Heart left ventricle (tissue), 16 donors: ENCODE results near the gene ANXA7. TPM values are rescaled to one million over a fixed set of nuclear protein-coding genes. Genes with fewer than 3 reads are reported as not detected.

Experiments used
- ATAC-seq, 4 donors: fragments of 200-7000 bp; cut with Tn5 transposase; one replicate each; pipeline ENCODE4 v1.9.1; 2020 to 2022; ENCODE audit warnings: moderate library complexity in 4 of 4, mild to moderate bottlenecking in 3 of 4, moderate number of reproducible peaks in 1 of 4
- DNase-seq, 5 donors: peaks; one replicate each; pipeline ENCODE4 v3.0.0-alpha.2; 2020
- H3K27ac ChIP-seq, 12 donors: fragments of 200-600 bp; sonication (generic) in 4 of 12; one replicate each; pipeline versions ENCODE4 v1.5.0 to v1.8.0; 2016 to 2022; ENCODE audit warnings: mild to moderate bottlenecking in 2 of 12
- H3K27me3 ChIP-seq, 9 donors: fragments of 200-600 bp; sonication (generic) in 2 of 9; one replicate each; pipeline versions ENCODE4 v1.5.1 to v1.8.0; 2016 to 2022; ENCODE audit warnings: mild to moderate bottlenecking in 3 of 9
- H3K36me3 ChIP-seq, 9 donors: fragments of 200-600 bp; sonication (generic) in 2 of 9; one replicate each; pipeline versions ENCODE4 v1.5.0 to v1.8.0; 2018 to 2022; ENCODE audit warnings: mild to moderate bottlenecking in 2 of 9
- H3K4me1 ChIP-seq, 12 donors: fragments of 200-600 bp; sonication (generic) in 4 of 12; one replicate each; pipeline versions ENCODE4 v1.5.0 to v1.8.0; 2016 to 2022; ENCODE audit warnings: mild to moderate bottlenecking in 3 of 12
- H3K4me3 ChIP-seq, 12 donors: fragments of 200-600 bp; sonication (generic) in 4 of 12; one replicate each; pipeline versions ENCODE4 v1.5.0 to v1.8.0; 2017 to 2022; ENCODE audit warnings: mild to moderate bottlenecking in 9 of 12, moderate library complexity in 4 of 12
- H3K9me3 ChIP-seq, 12 donors: fragments of 200-600 bp; sonication (generic) in 4 of 12; one replicate each; pipeline versions ENCODE4 v1.5.0 to v1.8.0; 2016 to 2022; ENCODE audit warnings: mild to moderate bottlenecking in 1 of 12
- CTCF ChIP-seq, 12 donors: fragments of 200-600 bp; sonication (generic) in 4 of 12; IDR thresholded peaks; one replicate each; pipeline versions ENCODE4 v1.5.0 to v1.8.0; 2018 to 2022; ENCODE audit warnings: antibody characterized with exemption in 12 of 12, mild to moderate bottlenecking in 5 of 12
- POLR2A ChIP-seq, 2 donors: fragments of 450-650 bp; IDR thresholded peaks; one replicate each; pipeline ENCODE4 v1.6.1; 2017; ENCODE audit warnings: antibody characterized with exemption in 2 of 2, mild to moderate bottlenecking in 2 of 2, moderate library complexity in 2 of 2
- WGBS, 4 donors: extraction: QIAGEN DNeasy Blood & Tissue Kit in 2 of 4; methylation state at CpG; one replicate each; pipeline versions ENCODE4 v1.1.5 to v1.1.7; 2013 to 2018; 5-methylcytosine and 5-hydroxymethylcytosine counted together
- intact Hi-C, 10 donors: fragments of 100-400 bp; cut with DNase I; formaldehyde crosslinking; loops; one replicate each; pipeline versions ENCODE4 v1.11.1 to v1.14.2; 2022
- long read RNA-seq, 3 donors: library from polyadenylated mRNA; unstranded; transcript quantifications; one replicate each; pipeline ENCODE4 v2.0.0, GENCODE V29; 2020 to 2021
- polyA plus RNA-seq, 2 donors: library from polyadenylated mRNA; stranded (reverse); fragments of 200-250 nt; gene quantifications; one replicate each; pipeline ENCODE4 v1.2.3, GENCODE V29; 2013
- total RNA-seq, 9 donors: library from RNA; depleted of rRNA in 2 of 9; stranded (reverse); fragments of >200 nt in 2 of 9; fragmentation: NEBNext Ultra II Directional in 3 of 9; extraction: Animal tissue kit (Norgen Biotek cat#: 25700) in 3 of 9; gene quantifications; one replicate each; pipeline versions ENCODE4 v1.1.0 to v1.2.4, GENCODE V29; 2016 to 2023
- donor health status: ischemic (EF 13 %, LVEDD 7.1; RV severe dilation, severe dysfunction).
- donor health status: healthy with polysubstance abuse.
- donor health status: DM: no; HTN: yes; CAD: no.
- donor health status: DM: no; HTN: no; CAD: no.
- donor health status: ischemic (EF 25% LVEDD 6.9; RV normal size, moderate dysfunction).
- donor health status: ischemic (EF 25% LVEDD 5.7; RV mildly dilated, moderate dysfunction).
- donor health status: healthy.
- donor health status: DM: yes; HTN: yes; CAD: no.
- donor health status: ischemic (EF 35%, LVEDD 5.7; RV mildly dilated, moderate dysfunction).
- donor health status: nonischemic (EF 11% LVEDD 7.7; RV severe dilation, severe dysfunction).
- donor health status: DM: yes; HTN: yes; CAD: no.
- donor health status: PGD.
- donor health status: ischemic (EF 29% LVEDD 5.4; RV normal size, mild dysfunction).
- donor health status: nonischemic (EF 23%, LVEDD 6.1; RV moderate dilation, normal function).

The ANXA7 gene
- total RNA-seq = 100 to 1,000 TPM; 100 to 170 (median 126) TPM
- 10 to 100 TPM; 46.4 to 84.9 TPM for polyA plus RNA-seq
- long read RNA-seq, donor 1, transcript ANXA7-201 (14 exons, 2,174 nt) = major isoform, 265 of 391 reads
- long read RNA-seq, donor 1, transcript ANXA7-202 (13 exons, 2,452 nt) = minor isoform, 25 of 391 reads
- long read RNA-seq, donor 1, partial matches to known transcripts = 67 of 391 reads
- long read RNA-seq, donor 1, other reads (novel, unspliced or antisense) = 34 of 391 reads
- long read RNA-seq, donor 2, transcript ANXA7-202 (13 exons, 2,452 nt) = minor isoform, 100 of 1,212 reads
- long read RNA-seq, donor 2, transcript ANXA7-201 (14 exons, 2,174 nt) = major isoform, 794 of 1,212 reads
- long read RNA-seq, donor 2, partial matches to known transcripts = 189 of 1,212 reads
- long read RNA-seq, donor 2, other reads (novel, unspliced or antisense) = 129 of 1,212 reads
- long read RNA-seq, donor 3, transcript ANXA7-202 (13 exons, 2,452 nt) = minor isoform, 14 of 233 reads
- long read RNA-seq, donor 3, transcript ANXA7-201 (14 exons, 2,174 nt) = major isoform, 149 of 233 reads
- long read RNA-seq, donor 3, partial matches to known transcripts = 40 of 233 reads
- long read RNA-seq, donor 3, other reads (novel, unspliced or antisense) = 30 of 233 reads

DNA sequence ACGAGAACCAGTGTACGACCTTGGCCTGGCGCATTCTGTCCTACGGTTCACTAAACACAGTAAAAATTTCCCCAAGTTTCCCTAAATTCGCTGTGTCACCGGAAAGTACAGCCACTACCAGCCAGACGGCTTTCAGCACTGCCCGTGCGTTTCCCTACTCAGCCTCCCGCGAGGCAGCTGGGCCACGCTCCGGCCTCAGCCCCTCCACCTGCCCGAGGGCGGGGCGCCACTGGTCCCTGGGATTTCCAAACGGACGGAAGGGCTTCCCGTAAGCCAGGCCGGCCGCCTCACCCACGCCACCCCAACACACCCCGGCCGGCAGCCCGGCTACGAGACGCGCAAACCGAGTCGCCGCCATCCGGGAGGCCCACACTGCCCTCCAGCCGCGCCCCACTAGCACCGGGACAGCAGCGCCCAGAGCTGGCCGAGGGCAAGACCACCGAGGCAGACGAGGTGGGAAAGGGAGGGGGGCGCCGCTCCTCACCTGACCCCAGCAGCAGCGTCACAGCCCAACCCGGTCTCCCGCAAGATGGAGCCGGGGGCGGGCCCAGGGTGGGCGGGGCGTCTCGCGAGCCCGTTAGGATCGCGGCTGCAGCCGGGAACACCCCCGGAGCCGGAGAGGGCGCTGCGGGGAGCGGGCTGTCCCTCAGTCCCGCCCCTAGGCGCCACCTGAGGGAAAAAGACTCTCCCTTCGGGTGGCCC is at the start of gene ANXA7:
Gene ANXA7 (minus strand): TSS at position 531 of the 702 bp plus-strand sequence. CDS start 13,202 bp downstream, outside the sequence.
- Histone ChIP-seq H3K27ac (peak within 1 kb of the TSS; percentile 92 to 98 (median 95)), H3K36me3 (peaks cover 0 to 3% (median 0%) of the 10 kb centered on the region in 9 donors), H3K4me3 (peak within 1 kb of the TSS; percentile 67 to 99 (median 89)), H3K4me1 (peaks cover 0 to 40% (median 23%) of the 10 kb centered on the region in 12 donors), H3K9me3 (no peaks in the 10 kb centered on the region), H3K27me3 (no peaks in the 10 kb centered on the region)
- DNase-seq (peak; percentile 95 to 96 (median 96)), ATAC-seq (peak; percentile 97 to 99 (median 98))
- TF ChIP-seq POLR2A (IDR thresholded peaks at IDR 0.05) (peak; percentile 20 to 80), CTCF (IDR thresholded peaks at IDR 0.05) (peak; percentile 10 to 69 (median 37))
- intact Hi-C loops = loop anchor here in 2 of 10 donors (5.0 to 10.0 kb wide), 3 partner anchors 81 to 161 kb away; partner anchors contain the start of genes PPP3CB (in 2 of the 2) and MRPS16 (in 1 of the 2)
- WGBS, 4 donors = 0 to 1% (median 0%) methylated on average over 18 to 62 of the region's 62 CpGs

DNA sequence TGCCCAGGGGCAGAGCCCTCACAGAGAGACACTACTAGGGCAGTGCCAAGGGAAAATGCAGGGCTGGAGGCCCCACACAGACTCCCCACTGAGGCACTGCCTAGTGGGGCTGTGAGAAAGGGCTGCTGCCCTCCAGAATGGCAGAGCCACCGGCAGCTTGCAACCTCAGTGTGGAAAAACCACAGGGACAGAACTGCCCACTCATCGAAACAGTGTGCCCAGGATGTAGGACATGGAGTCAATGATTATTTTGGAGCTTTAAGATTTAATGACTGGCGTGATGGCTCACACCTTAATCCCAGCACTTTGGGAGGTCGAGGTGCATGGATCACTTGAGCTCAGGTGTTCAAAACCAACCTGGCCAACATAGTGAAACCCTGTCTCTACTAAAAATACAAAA is 47.0 kb upstream of the ANXA7 start:
- Histone ChIP-seq H3K27ac (no peak overlapping the region), H3K9me3 (no peaks in the 10 kb centered on the region), H3K27me3 (no peaks in the 10 kb centered on the region), H3K4me1 (peaks cover 0 to 9% (median 0%) of the 10 kb centered on the region in 12 donors), H3K36me3 (peaks cover 0 to 94% (median 58%) of the 10 kb centered on the region in 9 donors), H3K4me3 (no peak overlapping the region)
- DNase-seq = no peak
- intact Hi-C loops = no loop called here
- ATAC-seq = no peak
- WGBS, 4 donors = 97 to 98% (median 98%) methylated on average over 4 of the region's 4 CpGs
- TF ChIP-seq CTCF (IDR thresholded peaks at IDR 0.05) = no peak
- no peak for TF ChIP-seq POLR2A (IDR thresholded peaks at IDR 0.05)

DNA sequence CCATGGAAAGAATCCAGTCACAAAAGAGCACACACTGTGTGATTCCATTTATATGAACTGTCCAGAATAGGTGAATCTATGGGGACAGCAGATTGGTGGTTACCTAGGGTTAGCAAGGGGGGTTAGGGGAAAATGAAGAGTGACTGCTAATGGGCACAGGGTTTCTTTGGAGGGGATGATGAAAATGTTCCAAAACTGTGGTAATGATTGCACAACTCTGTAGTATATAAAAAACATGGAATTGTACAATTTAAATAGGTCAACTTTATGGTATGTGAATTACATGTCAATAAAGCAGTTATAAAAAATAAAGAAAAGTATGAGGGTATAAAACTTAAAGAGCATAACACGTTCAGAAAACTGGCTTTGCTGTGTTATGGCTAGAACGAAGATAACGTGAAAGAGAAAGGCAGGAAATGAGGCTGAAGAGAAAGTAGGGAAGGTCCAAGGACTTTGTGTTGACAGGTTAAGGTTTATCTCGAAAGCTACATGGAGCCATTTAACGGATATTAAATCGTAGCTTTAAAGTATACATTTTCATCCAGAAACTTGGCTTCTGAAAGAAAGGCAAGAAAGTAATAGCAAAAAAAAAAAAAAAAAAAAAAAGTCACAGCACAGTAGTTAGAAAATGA is 45.9 kb upstream of the ANXA7 start:
- peaks cover 0 to 9% (median 0%) of the 10 kb centered on the region in 12 donors for H3K4me1 ChIP-seq
- no peak for ATAC-seq
- TF ChIP-seq POLR2A (IDR thresholded peaks at IDR 0.05) = no peak
- no peak for TF ChIP-seq CTCF (IDR thresholded peaks at IDR 0.05)
- no peak for DNase-seq
- H3K27me3 ChIP-seq = no peaks in the 10 kb centered on the region
- H3K4me3 ChIP-seq = no peak overlapping the region
- H3K9me3 ChIP-seq = no peaks in the 10 kb centered on the region
- WGBS, 4 donors = 78 to 85% (median 83%) methylated on average over 6 of the region's 6 CpGs
- intact Hi-C loops = no loop called here
- H3K27ac ChIP-seq = no peak overlapping the region
- H3K36me3 ChIP-seq = peaks cover 0 to 89% (median 54%) of the 10 kb centered on the region in 9 donors
